Muscle of leg (tissue), 16 donors: Measurements from ENCODE around the gene GALNT1. TPM values are rescaled to one million over a fixed set of nuclear protein-coding genes. Genes with fewer than 3 reads are reported as not detected.
"Not testable (repeated sequence)": the region's sequence is repeated elsewhere in the genome, so short reads cannot be mapped to it uniquely, and the experiment has no call there.

Experiments
- DNase-seq: peaks from one replicate; pipeline ENCODE4 v3.0.0; 2013
- H3K27ac ChIP-seq: one replicate; pipeline ENCODE4 v1.5.1; 2013; ENCODE audit warnings: mild to moderate bottlenecking, low read length, control low read depth
- H3K27me3 ChIP-seq: one replicate; pipeline ENCODE4 v1.6.1; 2013; ENCODE audit warnings: low read length; ENCODE audit not compliant: control insufficient read depth, insufficient read depth
- H3K36me3 ChIP-seq: one replicate; pipeline ENCODE4 v1.6.1; 2013; ENCODE audit warnings: low read length; ENCODE audit not compliant: control insufficient read depth, insufficient read depth
- H3K4me1 ChIP-seq: one replicate; pipeline ENCODE4 v1.6.1; 2013; ENCODE audit warnings: low read length; ENCODE audit not compliant: control insufficient read depth, insufficient read depth
- H3K4me3 ChIP-seq: one replicate; pipeline ENCODE4 v1.5.1; 2013; ENCODE audit warnings: low read length, control low read depth
- H3K9me3 ChIP-seq: replicated peaks from 2 replicates; pipeline ENCODE4 v1.6.1; 2013; ENCODE audit warnings: low read depth, low read length; ENCODE audit not compliant: control insufficient read depth
- WGBS: methylation state at CpG from one replicate; pipeline ENCODE4 v1.1.5; 2013; ENCODE audit warnings: missing lambda C conversion rate; ENCODE audit not compliant: insufficient coverage; 5-methylcytosine and 5-hydroxymethylcytosine counted together
- long read RNA-seq, 11 donors: transcript quantifications; one replicate each; lab custom pipeline, GENCODE V29; 2026
- polyA plus RNA-seq, 8 donors: library from polyadenylated mRNA; unstranded; fragments of 120-200 nt; gene quantifications; one replicate each; pipeline versions ENCODE4 v1.2.1 to v1.2.3, GENCODE V29; 2013; ENCODE audit warnings: inconsistent platforms in 1 of 8, low replicate concordance in 1 of 8; ENCODE audit not compliant: insufficient read length in 8 of 8, insufficient read depth in 1 of 8
- total RNA-seq: library from RNA; stranded (reverse); fragments of 120-200 nt; gene quantifications from one replicate; pipeline ENCODE4 v1.2.4, GENCODE V29; 2013

GALNT1 gene
- total RNA-seq (96.6 TPM), polyA plus RNA-seq (10 to 100 TPM; 61.7 to 79.9 (median 76.9) TPM)
- long read RNA-seq, donor 1, partial matches to known transcripts = 5 of 6 reads
- long read RNA-seq, donor 1, other reads (novel, unspliced or antisense) = 0 of 6 reads
- long read RNA-seq, donor 2, partial matches to known transcripts = 0 of 1 reads
- long read RNA-seq, donor 2, other reads (novel, unspliced or antisense) = 0 of 1 reads
- long read RNA-seq, donor 3, partial matches to known transcripts = 0 of 20 reads
- long read RNA-seq, donor 3, other reads (novel, unspliced or antisense) = 19 of 20 reads
- long read RNA-seq, donor 4, partial matches to known transcripts = 0 of 6 reads
- long read RNA-seq, donor 4, other reads (novel, unspliced or antisense) = 5 of 6 reads
- long read RNA-seq, donor 5, transcript GALNT1-201 (11 exons, 3,847 nt) = major isoform, 9 of 29 reads
- long read RNA-seq, donor 5, partial matches to known transcripts = 12 of 29 reads
- long read RNA-seq, donor 5, other reads (novel, unspliced or antisense) = 8 of 29 reads
- long read RNA-seq, donor 6, transcript GALNT1-201 (11 exons, 3,847 nt) = major isoform, 5 of 29 reads
- long read RNA-seq, donor 6, partial matches to known transcripts = 12 of 29 reads
- long read RNA-seq, donor 6, other reads (novel, unspliced or antisense) = 11 of 29 reads
- long read RNA-seq, donor 7, transcript GALNT1-201 (11 exons, 3,847 nt) = major isoform, 5 of 27 reads
- long read RNA-seq, donor 7, partial matches to known transcripts = 7 of 27 reads
- long read RNA-seq, donor 7, other reads (novel, unspliced or antisense) = 12 of 27 reads
- long read RNA-seq, donor 8, partial matches to known transcripts = 70 of 78 reads
- long read RNA-seq, donor 8, other reads (novel, unspliced or antisense) = 7 of 78 reads
- long read RNA-seq, donor 9, partial matches to known transcripts = 20 of 23 reads
- long read RNA-seq, donor 9, other reads (novel, unspliced or antisense) = 0 of 23 reads
- long read RNA-seq, donor 10, partial matches to known transcripts = 121 of 125 reads
- long read RNA-seq, donor 10, other reads (novel, unspliced or antisense) = 0 of 125 reads
- long read RNA-seq, donor 11, partial matches to known transcripts = 58 of 74 reads
- long read RNA-seq, donor 11, other reads (novel, unspliced or antisense) = 14 of 74 reads

- H3K4me1 ChIP-seq = peaks cover 9% of the 10 kb centered on the region
- H3K4me3 ChIP-seq = peak within 1 kb of the TSS; percentile 66
- peak; percentile 40 for DNase-seq
- under 1% methylated on average over 42 of the region's 74 CpGs for WGBS
- peak within 1 kb of the TSS; percentile 87 for H3K27ac ChIP-seq
- H3K36me3 ChIP-seq = no peaks in the 10 kb centered on the region
- H3K9me3 ChIP-seq = peaks cover 3% of the 10 kb centered on the region
- no peaks in the 10 kb centered on the region for H3K27me3 ChIP-seq
Observed at GRCh38 chr18:35581546-35581897, at the start of gene GALNT1. Gene GALNT1 (plus strand): TSS chr18:35581740. CDS start chr18:35654663, 72,923 bp downstream.

- H3K4me1 ChIP-seq = no peaks in the 10 kb centered on the region
- WGBS = no CpG with 5 or more reads among the region's 2 CpGs
- no peak for DNase-seq
Observed at GRCh38 chr18:35533916-35534405, 47.6 kb upstream of the GALNT1 start.

GRCh38 chr18:35535297-35535696 lies 46.2 kb upstream of the GALNT1 start:
- no peak for DNase-seq
- Histone ChIP-seq H3K27ac (no peak overlapping the region), H3K4me1 (no peaks in the 10 kb centered on the region), H3K36me3 (no peaks in the 10 kb centered on the region), H3K27me3 (no peaks in the 10 kb centered on the region), H3K4me3 (no peak overlapping the region), H3K9me3 (peaks cover 2% of the 10 kb centered on the region)
- WGBS = 100% methylated on average over 1 of the region's 1 CpG

More at GRCh38 chr18:35533916-35534405, 47.6 kb upstream of the GALNT1 start:
- Histone ChIP-seq H3K27ac (no peak overlapping the region), H3K4me3 (no peak overlapping the region), H3K36me3 (no peaks in the 10 kb centered on the region), H3K9me3 (peaks cover under 1% of the 10 kb centered on the region), H3K27me3 (no peaks in the 10 kb centered on the region)

- H3K4me1 ChIP-seq = no peaks in the 10 kb centered on the region
- H3K4me3 ChIP-seq = no peak overlapping the region
- no peak overlapping the region for H3K27ac ChIP-seq
- H3K36me3 ChIP-seq = no peaks in the 10 kb centered on the region
- peaks cover 2% of the 10 kb centered on the region for H3K9me3 ChIP-seq
- no peak for DNase-seq
- peaks cover 2% of the 10 kb centered on the region for H3K27me3 ChIP-seq
Observed at GRCh38 chr18:35542356-35542755, 39.2 kb upstream of the GALNT1 start.

- H3K27ac ChIP-seq = no peak overlapping the region
- peaks cover 2% of the 10 kb centered on the region for H3K27me3 ChIP-seq
- H3K36me3 ChIP-seq = no peaks in the 10 kb centered on the region
- H3K9me3 ChIP-seq = no peaks in the 10 kb centered on the region
- no peaks in the 10 kb centered on the region for H3K4me1 ChIP-seq
- H3K4me3 ChIP-seq = no peak overlapping the region
- 100% methylated on average over 1 of the region's 2 CpGs for WGBS
- no peak for DNase-seq
Observed at GRCh38 chr18:35547008-35547605, 34.4 kb upstream of the GALNT1 start.

GRCh38 chr18:35549564-35549963 lies 32.0 kb upstream of the GALNT1 start:
- Histone ChIP-seq H3K27ac (no peak overlapping the region), H3K36me3 (no peaks in the 10 kb centered on the region), H3K9me3 (no peaks in the 10 kb centered on the region), H3K27me3 (no peaks in the 10 kb centered on the region), H3K4me1 (no peaks in the 10 kb centered on the region), H3K4me3 (no peak overlapping the region)
- WGBS = 75% methylated on average over 1 of the region's 1 CpG
- peak; percentile 25 for DNase-seq

- H3K36me3 ChIP-seq = no peaks in the 10 kb centered on the region
- H3K9me3 ChIP-seq = no peaks in the 10 kb centered on the region
- WGBS = no CpG with 5 or more reads among the region's 2 CpGs
Observed at GRCh38 chr18:35553300-35553699, 28.2 kb upstream of the GALNT1 start.

GRCh38 chr18:35555538-35555937 lies 26.0 kb upstream of the GALNT1 start:
- not testable (repeated sequence) for H3K9me3 ChIP-seq, H3K36me3 ChIP-seq, H3K27me3 ChIP-seq, H3K27ac ChIP-seq, H3K4me3 ChIP-seq, H3K4me1 ChIP-seq, DNase-seq
- 90% methylated on average over 2 of the region's 5 CpGs for WGBS

More at GRCh38 chr18:35553300-35553699, 28.2 kb upstream of the GALNT1 start:
- DNase-seq = no peak
- Histone ChIP-seq H3K4me3 (no peak overlapping the region), H3K27ac (no peak overlapping the region), H3K27me3 (peaks cover 2% of the 10 kb centered on the region), H3K4me1 (no peaks in the 10 kb centered on the region)

- H3K36me3 ChIP-seq = no peaks in the 10 kb centered on the region
- H3K4me3 ChIP-seq = no peak overlapping the region
- no peaks in the 10 kb centered on the region for H3K4me1 ChIP-seq
- peaks cover 2% of the 10 kb centered on the region for H3K27me3 ChIP-seq
- DNase-seq = no peak
- no peaks in the 10 kb centered on the region for H3K9me3 ChIP-seq
- no peak overlapping the region for H3K27ac ChIP-seq
Observed at GRCh38 chr18:35559867-35560266, 21.7 kb upstream of the GALNT1 start.
